H9 (cell line): ENCODE results near the gene ARHGAP26. TPM values are rescaled to one million over a fixed set of nuclear protein-coding genes. Genes with fewer than 3 reads are reported as not detected.

Experiments used
- DNase-seq: peaks from one replicate; pipeline ENCODE4 v3.0.0-alpha.2; 2017
- H2AFZ ChIP-seq: one replicate; pipeline ENCODE4 v1.6.1; 2013; ENCODE audit warnings: mild to moderate bottlenecking, low read length, control low read depth, moderate library complexity
- H2AK5ac ChIP-seq: 2 replicates; pipeline ENCODE4 v1.6.1; 2013; ENCODE audit warnings: low read length, control low read depth, mixed read lengths; ENCODE audit not compliant: insufficient read length
- H2BK120ac ChIP-seq: one replicate; pipeline ENCODE4 v1.6.1; 2013; ENCODE audit warnings: low read depth, mild to moderate bottlenecking, low read length, control low read depth, inconsistent platforms; ENCODE audit not compliant: poor library complexity, severe bottlenecking
- H2BK12ac ChIP-seq: 2 replicates; pipeline ENCODE4 v1.6.1; 2013; ENCODE audit warnings: low read length, control low read depth, mixed read lengths, low read depth; ENCODE audit not compliant: insufficient read length
- H2BK15ac ChIP-seq: 2 replicates; pipeline ENCODE4 v1.6.1; 2013; ENCODE audit warnings: low read depth, low read length, control low read depth
- H2BK20ac ChIP-seq: one replicate; pipeline ENCODE4 v1.6.1; 2013; ENCODE audit warnings: low read depth, mild to moderate bottlenecking, low read length, control low read depth, inconsistent platforms; ENCODE audit not compliant: poor library complexity, severe bottlenecking
- H2BK5ac ChIP-seq: 2 replicates; pipeline ENCODE4 v1.6.1; 2013; ENCODE audit warnings: low read length, control low read depth, mixed read lengths; ENCODE audit not compliant: insufficient read length
- H3K14ac ChIP-seq: 2 replicates; pipeline ENCODE4 v1.6.1; 2013; ENCODE audit warnings: low read length, control low read depth; ENCODE audit not compliant: insufficient read depth
- H3K18ac ChIP-seq: 2 replicates; pipeline ENCODE4 v1.6.1; 2013; ENCODE audit warnings: low read depth, mild to moderate bottlenecking, mixed read lengths, low read length, control low read depth; ENCODE audit not compliant: insufficient read length
- H3K23ac ChIP-seq: 2 replicates; pipeline ENCODE4 v1.6.1; 2013; ENCODE audit warnings: low read length, control low read depth, mixed read lengths, low read depth; ENCODE audit not compliant: insufficient read length
- H3K23me2 ChIP-seq: 2 replicates; pipeline ENCODE4 v1.6.1; 2013; ENCODE audit warnings: low read depth, mild to moderate bottlenecking, mixed read lengths, low read length, control low read depth; ENCODE audit not compliant: insufficient read length, poor library complexity, severe bottlenecking
- H3K27ac ChIP-seq: 2 replicates; pipeline ENCODE4 v1.5.1; 2013; ENCODE audit warnings: low read length, control low read depth, mixed read lengths, low read depth; ENCODE audit not compliant: insufficient read length
- H3K27me3 ChIP-seq: 2 replicates; pipeline ENCODE4 v1.6.1; 2013; ENCODE audit warnings: low read length, control low read depth, inconsistent platforms; ENCODE audit not compliant: insufficient read depth
- H3K4ac ChIP-seq: 2 replicates; pipeline ENCODE4 v1.6.1; 2013; ENCODE audit warnings: low read depth, mild to moderate bottlenecking, control low read depth, inconsistent platforms, low read length, moderate library complexity
- H3K4me1 ChIP-seq: 2 replicates; pipeline ENCODE4 v1.6.1; 2013; ENCODE audit warnings: low read length, control low read depth, inconsistent platforms; ENCODE audit not compliant: insufficient read depth
- H3K4me2 ChIP-seq: 2 replicates; pipeline ENCODE4 v1.6.1; 2013; ENCODE audit warnings: low read length, control low read depth, mixed read lengths; ENCODE audit not compliant: insufficient read length, insufficient read depth
- H3K56ac ChIP-seq: 2 replicates; pipeline ENCODE4 v1.6.1; 2013; ENCODE audit warnings: low read depth, mild to moderate bottlenecking, mixed read lengths, low read length, control low read depth; ENCODE audit not compliant: insufficient read length
- H3K79me1 ChIP-seq: 2 replicates; pipeline ENCODE4 v1.6.1; 2013; ENCODE audit warnings: low read depth, mild to moderate bottlenecking, moderate library complexity, low read length, control low read depth, inconsistent platforms; ENCODE audit not compliant: insufficient read depth, poor library complexity, severe bottlenecking
- H3K79me2 ChIP-seq: 2 replicates; pipeline ENCODE4 v1.6.1; 2013; ENCODE audit warnings: low read length, control low read depth, inconsistent platforms; ENCODE audit not compliant: insufficient read depth
- H3K9ac ChIP-seq: 2 replicates; pipeline ENCODE4 v1.6.1; 2013; ENCODE audit warnings: low read length, control low read depth, mixed read lengths; ENCODE audit not compliant: insufficient read length; ENCODE audit errors: extremely low read depth
- H3K9me3 ChIP-seq: one replicate; pipeline ENCODE4 v1.6.1; 2013; ENCODE audit warnings: low read depth, low read length, inconsistent platforms; ENCODE audit not compliant: control insufficient read depth
- H3T11ph ChIP-seq: one replicate; pipeline ENCODE4 v1.6.1; 2013; ENCODE audit warnings: mild to moderate bottlenecking, low read length, control low read depth, inconsistent platforms
- H4K20me1 ChIP-seq: one replicate; pipeline ENCODE4 v1.6.1; 2013; ENCODE audit not compliant: control insufficient read depth, insufficient read length, insufficient read depth
- H4K5ac ChIP-seq: 2 replicates; pipeline ENCODE4 v1.6.1; 2013; ENCODE audit warnings: low read depth, mild to moderate bottlenecking, mixed read lengths, low read length, control low read depth; ENCODE audit not compliant: insufficient read length
- H4K8ac ChIP-seq: replicated peaks from 2 replicates; pipeline ENCODE4 v1.6.1; 2013; ENCODE audit warnings: low read length, control low read depth, mixed read lengths, low read depth; ENCODE audit not compliant: insufficient read length
- H4K91ac ChIP-seq: 2 replicates; pipeline ENCODE4 v1.6.1; 2013; ENCODE audit warnings: low read depth, mild to moderate bottlenecking, moderate library complexity, mixed read lengths, low read length, control low read depth; ENCODE audit not compliant: insufficient read length
- H3K27ac Mint-ChIP-seq, 3 experiments: 2 replicates in 2 of 3; 3 replicates in 1 of 3; pipeline ENCODE4 v1.8.0; 2020 to 2021; ENCODE audit warnings: mixed read lengths in 3 of 3, mild to moderate bottlenecking in 1 of 3, moderate library complexity in 1 of 3
- H3K27me3 Mint-ChIP-seq: 2 replicates; pipeline ENCODE4 v1.8.0; 2021; ENCODE audit warnings: low read depth, mild to moderate bottlenecking, moderate library complexity, mixed read lengths
- H3K36me3 Mint-ChIP-seq, 3 experiments: 2 replicates in 2 of 3; 3 replicates in 1 of 3; pipeline ENCODE4 v1.8.0; 2020 to 2021; ENCODE audit warnings: low read depth in 3 of 3, mixed read lengths in 3 of 3; ENCODE audit not compliant: insufficient read depth in 1 of 3
- H3K4me1 Mint-ChIP-seq, 2 experiments: 2 replicates each; pipeline ENCODE4 v1.8.0; 2020; ENCODE audit warnings: mixed read lengths in 2 of 2
- H3K4me3 Mint-ChIP-seq, 2 experiments: 2 replicates in 1 of 2; 3 replicates in 1 of 2; pipeline ENCODE4 v1.8.0; 2020 to 2021; ENCODE audit warnings: mild to moderate bottlenecking in 2 of 2, mixed read lengths in 2 of 2, moderate library complexity in 1 of 2
- H3K9me3 Mint-ChIP-seq, 2 experiments: 2 replicates in 1 of 2; 3 replicates in 1 of 2; pipeline ENCODE4 v1.8.0; 2020; ENCODE audit warnings: mild to moderate bottlenecking in 2 of 2, mixed read lengths in 2 of 2, moderate library complexity in 1 of 2
- WGBS: extraction: QIAGEN DNeasy Blood & Tissue Kit; methylation state at CpG from one replicate; pipeline ENCODE4 v1.1.7; 2013; ENCODE audit warnings: missing lambda C conversion rate, low lambda C conversion rate, mixed read lengths; ENCODE audit not compliant: insufficient read length; ENCODE audit errors: extremely low coverage; 5-methylcytosine and 5-hydroxymethylcytosine counted together
- total RNA-seq: library from RNA; stranded (reverse); gene quantifications from 2 replicates; pipeline ENCODE4 v1.2.1, GENCODE V29; 2021
- TF ChIP-seq, protein P1 (sequence below): fragments of 200-600 bp; sonication (generic); conservative IDR thresholded peaks from 3 replicates; pipeline ENCODE4 v1.8.0; 2021; ENCODE audit warnings: antibody characterized with exemption, mild to moderate bottlenecking

The ARHGAP26 gene
- total RNA-seq, 1 experiment from 2014 or later, result 13.8 TPM

DNA sequence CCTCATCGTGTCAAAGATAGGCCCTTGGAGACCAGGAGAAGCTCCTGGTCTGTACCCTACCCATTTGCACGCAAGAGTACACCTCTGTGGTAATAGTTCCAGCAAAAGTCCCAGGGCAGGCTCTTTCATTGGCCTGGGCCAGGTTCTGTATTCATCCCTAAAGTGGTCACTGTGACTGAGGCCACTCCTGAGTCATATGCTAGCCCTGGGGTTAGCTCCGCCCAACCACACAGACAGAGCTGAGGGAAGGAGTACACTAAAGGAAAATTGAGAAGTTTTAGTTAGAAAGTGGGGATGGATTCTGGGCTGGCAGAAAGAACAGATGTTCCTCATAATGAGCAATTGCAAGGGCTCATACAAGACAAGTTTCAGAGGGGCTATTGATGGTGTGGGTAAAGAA is 206.7 kb downstream of the ARHGAP26 start:
- no peak for DNase-seq
- no peak overlapping the region for H3K4ac ChIP-seq
- no peaks in the 10 kb centered on the region for H3K79me2 ChIP-seq
- no peaks in the 10 kb centered on the region for H3K79me1 ChIP-seq
- H2BK12ac ChIP-seq, result no peak overlapping the region
- H3K23ac ChIP-seq, result no peak overlapping the region
- H3K4me3 Mint-ChIP-seq, result no peak overlapping the region
- H2AFZ ChIP-seq, result no peak overlapping the region
- H3K9ac ChIP-seq, result no peak overlapping the region
- H3K14ac ChIP-seq, result no peak overlapping the region
- H2AK5ac ChIP-seq, result no peak overlapping the region
- H3K18ac ChIP-seq, result no peak overlapping the region
- H4K5ac ChIP-seq, result no peak overlapping the region
- H3K4me1 Mint-ChIP-seq, result peaks cover 21 to 24% of the 10 kb centered on the region in 2 experiments
- H3K56ac ChIP-seq, result no peak overlapping the region
- no peak overlapping the region for H2BK20ac ChIP-seq
- no peak overlapping the region for H4K91ac ChIP-seq
- no peak overlapping the region for H3K27ac ChIP-seq
- H3K36me3 Mint-ChIP-seq, result no peaks in the 10 kb centered on the region
- no peaks in the 10 kb centered on the region for H3K27me3 ChIP-seq
- TF ChIP-seq, protein P1, sequence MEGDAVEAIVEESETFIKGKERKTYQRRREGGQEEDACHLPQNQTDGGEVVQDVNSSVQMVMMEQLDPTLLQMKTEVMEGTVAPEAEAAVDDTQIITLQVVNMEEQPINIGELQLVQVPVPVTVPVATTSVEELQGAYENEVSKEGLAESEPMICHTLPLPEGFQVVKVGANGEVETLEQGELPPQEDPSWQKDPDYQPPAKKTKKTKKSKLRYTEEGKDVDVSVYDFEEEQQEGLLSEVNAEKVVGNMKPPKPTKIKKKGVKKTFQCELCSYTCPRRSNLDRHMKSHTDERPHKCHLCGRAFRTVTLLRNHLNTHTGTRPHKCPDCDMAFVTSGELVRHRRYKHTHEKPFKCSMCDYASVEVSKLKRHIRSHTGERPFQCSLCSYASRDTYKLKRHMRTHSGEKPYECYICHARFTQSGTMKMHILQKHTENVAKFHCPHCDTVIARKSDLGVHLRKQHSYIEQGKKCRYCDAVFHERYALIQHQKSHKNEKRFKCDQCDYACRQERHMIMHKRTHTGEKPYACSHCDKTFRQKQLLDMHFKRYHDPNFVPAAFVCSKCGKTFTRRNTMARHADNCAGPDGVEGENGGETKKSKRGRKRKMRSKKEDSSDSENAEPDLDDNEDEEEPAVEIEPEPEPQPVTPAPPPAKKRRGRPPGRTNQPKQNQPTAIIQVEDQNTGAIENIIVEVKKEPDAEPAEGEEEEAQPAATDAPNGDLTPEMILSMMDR, result no peak
- H2BK15ac ChIP-seq, result no peak overlapping the region
- H3K4me2 ChIP-seq, result no peak overlapping the region
- whole genome bisulfite sequencing, result no CpG with 5 or more reads among the region's 3 CpGs
- H3K4me1 ChIP-seq, result peaks cover 8% of the 10 kb centered on the region
- no peaks in the 10 kb centered on the region for H3K27me3 Mint-ChIP-seq
- no peaks in the 10 kb centered on the region for H3K23me2 ChIP-seq
- H3T11ph ChIP-seq, result no peak overlapping the region
- no peak overlapping the region for H3K27ac Mint-ChIP-seq
- no peaks in the 10 kb centered on the region for H4K20me1 ChIP-seq
- no peak overlapping the region for H2BK5ac ChIP-seq
- H3K9me3 Mint-ChIP-seq, result no peaks in the 10 kb centered on the region
- H4K8ac ChIP-seq, result no peak overlapping the region
- H2BK120ac ChIP-seq, result no peak overlapping the region
- no peaks in the 10 kb centered on the region for H3K9me3 ChIP-seq
